Hematopoietic multipotent progenitor cell (in vitro differentiated cells): ENCODE data around the gene SSR1. TPM values are rescaled to one million over a fixed set of nuclear protein-coding genes. Genes with fewer than 3 reads are reported as not detected.

Experiments
- DNase-seq, 3 donors: peaks; one replicate each; pipeline ENCODE4 v3.0.0-alpha.2; 2011 to 2015; ENCODE audit warnings: low read depth in 2 of 3, low spot score in 2 of 3
- total RNA-seq: library from RNA; depleted of rRNA; stranded (reverse); fragments of >200 nt; gene quantifications from one replicate; pipeline ENCODE4 v1.2.3, GENCODE V29; 2012

Gene SSR1
- total RNA-seq, 1 donor = 25.3 TPM

- DNase-seq = no peak
Observed at GRCh38 chr6:7218406-7218988, 94.5 kb downstream of the SSR1 start.

Other genes starting within 250 kb of the SSR1 start
- gene RREB1, start 205.2 kb downstream of the SSR1 start, total RNA-seq = 52.2 TPM
- 1.1 TPM for gene CAGE1, start 76.5 kb upstream of the SSR1 start, total RNA-seq
- gene RIOK1, start 76.6 kb upstream of the SSR1 start, total RNA-seq = 16.2 TPM
- under 0.01 TPM for gene DSP, start 228.5 kb upstream of the SSR1 start, total RNA-seq